Calu3 (cell line): ENCODE data around the gene TSFM. TPM values are rescaled to one million over a fixed set of nuclear protein-coding genes. Genes with fewer than 3 reads are reported as not detected.

Experiments
- BruUV-seq: library from RNA; stranded (reverse); fragments of 400-500 nt; replicated peaks from 2 replicates; lab custom pipeline; 2021; lab: Mats Ljungman, UMichigan
- CTCF ChIA-PET: fragments of 300-600 bp; sonication (Branson Sonifier 250); formaldehyde crosslinking; loops from one replicate; lab custom pipeline; 2022; ENCODE audit warnings: antibody characterized with exemption; lab: Charles Lee
- DNase-seq: peaks from one replicate; pipeline ENCODE4 v3.0.0; 2022
- H3K27ac Mint-ChIP-seq: one replicate; pipeline ENCODE4 v1.8.0; 2022; ENCODE audit warnings: mixed read lengths; ENCODE audit not compliant: unreplicated experiment
- H3K27me3 Mint-ChIP-seq: one replicate; pipeline ENCODE4 v1.8.0; 2022; ENCODE audit warnings: mixed read lengths; ENCODE audit not compliant: unreplicated experiment
- H3K36me3 Mint-ChIP-seq: one replicate; pipeline ENCODE4 v1.8.0; 2022; ENCODE audit warnings: mild to moderate bottlenecking, moderate library complexity, mixed read lengths; ENCODE audit not compliant: insufficient read depth, unreplicated experiment
- H3K4me1 Mint-ChIP-seq: one replicate; pipeline ENCODE4 v1.8.0; 2022; ENCODE audit warnings: mild to moderate bottlenecking, low read depth, mixed read lengths; ENCODE audit not compliant: unreplicated experiment
- H3K4me3 Mint-ChIP-seq: one replicate; pipeline ENCODE4 v1.8.0; 2022; ENCODE audit warnings: mild to moderate bottlenecking, low read depth, moderate library complexity, mixed read lengths; ENCODE audit not compliant: unreplicated experiment
- H3K9me3 Mint-ChIP-seq: one replicate; pipeline ENCODE4 v1.8.0; 2022; ENCODE audit warnings: low read depth, mixed read lengths; ENCODE audit not compliant: unreplicated experiment
- CTCF ChIP-seq: fragments of 200-600 bp; IDR thresholded peaks from one replicate; pipeline ENCODE4 v1.8.0; 2022; ENCODE audit warnings: antibody characterized with exemption; ENCODE audit not compliant: unreplicated experiment
- intact Hi-C: fragments of 100-400 bp; cut with micrococcal nuclease; formaldehyde crosslinking; loops from one replicate; pipeline ENCODE4 v1.10.0; 2022; ENCODE audit not compliant: unreplicated experiment
- total RNA-seq: library from RNA; stranded (reverse); gene quantifications from 2 replicates; pipeline ENCODE4 v1.2.3, GENCODE V29; 2022

TSFM gene
- total RNA-seq, 1 experiment from 2014 or later, result 47.1 TPM

- intact Hi-C loops, result no loop called here
- no peak for DNase-seq
- peaks cover 9% of the 10 kb centered on the region for H3K4me1 Mint-ChIP-seq
- no TSS peak for BruUV-seq
- no peaks in the 10 kb centered on the region for H3K27me3 Mint-ChIP-seq
- CTCF ChIA-PET, result no interaction called here
- H3K27ac Mint-ChIP-seq, result no peak overlapping the region
- TF ChIP-seq CTCF, result no peak
- H3K4me3 Mint-ChIP-seq, result no peak overlapping the region
- H3K36me3 Mint-ChIP-seq, result peaks cover 10% of the 10 kb centered on the region
- H3K9me3 Mint-ChIP-seq, result no peaks in the 10 kb centered on the region
Measured at GRCh38 chr12:57807285-57807684, 24.7 kb downstream of the TSFM start.

- Mint-ChIP-seq H3K27ac (no peak overlapping the region), H3K36me3 (peaks cover 10% of the 10 kb centered on the region), H3K4me3 (no peak overlapping the region), H3K27me3 (no peaks in the 10 kb centered on the region), H3K9me3 (no peaks in the 10 kb centered on the region), H3K4me1 (peaks cover 9% of the 10 kb centered on the region)
- intact Hi-C loops, result no loop called here
- no peak for TF ChIP-seq CTCF
- BruUV-seq, result no TSS peak
- CTCF ChIA-PET, result interaction anchor here (0.6 kb wide), 1 partner anchor 68 kb away, joined by 3 read pairs; no protein-coding TSS in a partner anchor
- no peak for DNase-seq
Measured at GRCh38 chr12:57808351-57808750, 25.8 kb downstream of the TSFM start.

GRCh38 chr12:57809425-57809824 is 26.8 kb downstream of the TSFM start:
- TF ChIP-seq CTCF, result no peak
- Mint-ChIP-seq H3K27ac (no peak overlapping the region), H3K36me3 (peaks cover 11% of the 10 kb centered on the region), H3K4me1 (peaks cover 9% of the 10 kb centered on the region), H3K27me3 (no peaks in the 10 kb centered on the region), H3K9me3 (no peaks in the 10 kb centered on the region), H3K4me3 (no peak overlapping the region)
- no TSS peak for BruUV-seq
- CTCF ChIA-PET, result no interaction called here
- DNase-seq, result no peak
- intact Hi-C loops, result no loop called here

- TF ChIP-seq CTCF, result no peak
- Mint-ChIP-seq H3K9me3 (no peaks in the 10 kb centered on the region), H3K36me3 (peaks cover 15% of the 10 kb centered on the region), H3K4me3 (no peak overlapping the region), H3K27ac (no peak overlapping the region), H3K27me3 (no peaks in the 10 kb centered on the region), H3K4me1 (peaks cover 9% of the 10 kb centered on the region)
- intact Hi-C loops, result no loop called here
- BruUV-seq, result no TSS peak
- CTCF ChIA-PET, result interaction anchor here (0.6 to 1.1 kb wide), 2 partner anchors 8 to 35 kb away, joined by 3 to 4 read pairs; partner anchors contain the start of gene AVIL
- peak; percentile 27 for DNase-seq
Measured at GRCh38 chr12:57810450-57810849, 27.9 kb downstream of the TSFM start.
